Testis (tissue), 2 donors: ENCODE data around the gene ABCG1.

Experiments
- CTCF ChIP-seq, 3 experiments: fragments of 450-650 bp in 2 of 3; fragments of 200-600 bp in 1 of 3; sonication (generic) in 1 of 3; IDR thresholded peaks; one replicate each; pipeline ENCODE4 v1.5.1; 2016 to 2019; ENCODE audit warnings: antibody characterized with exemption in 3 of 3, mild to moderate bottlenecking in 2 of 3, moderate library complexity in 1 of 3
- POLR2A ChIP-seq: fragments of 450-650 bp; IDR thresholded peaks from one replicate; pipeline ENCODE4 v1.6.1; 2017; ENCODE audit warnings: antibody characterized with exemption, mild to moderate bottlenecking, moderate library complexity

- TF ChIP-seq CTCF (IDR thresholded peaks at IDR 0.05) = no peak
- no peak for TF ChIP-seq POLR2A
Measured at GRCh38 chr21:42198929-42199867, 19.7 kb upstream of the ABCG1 start.
